Mucosa of gallbladder (tissue), 1 donor: ENCODE measurements around the gene SLC22A23. TPM values are rescaled to one million over a fixed set of nuclear protein-coding genes. Genes with fewer than 3 reads are reported as not detected.

ENCODE experiments used
- DNase-seq: peaks from one replicate; pipeline ENCODE4 v3.0.0-alpha.2; 2020; ENCODE audit warnings: low spot score
- total RNA-seq: library from RNA; stranded (reverse); gene quantifications from one replicate; pipeline ENCODE4 v1.2.1, GENCODE V29; 2021
- donor health status: DM: no; HTN: no; CAD: no.

Gene SLC22A23
- total RNA-seq, 1 donor from 2014 or later = 46.0 TPM

DNA sequence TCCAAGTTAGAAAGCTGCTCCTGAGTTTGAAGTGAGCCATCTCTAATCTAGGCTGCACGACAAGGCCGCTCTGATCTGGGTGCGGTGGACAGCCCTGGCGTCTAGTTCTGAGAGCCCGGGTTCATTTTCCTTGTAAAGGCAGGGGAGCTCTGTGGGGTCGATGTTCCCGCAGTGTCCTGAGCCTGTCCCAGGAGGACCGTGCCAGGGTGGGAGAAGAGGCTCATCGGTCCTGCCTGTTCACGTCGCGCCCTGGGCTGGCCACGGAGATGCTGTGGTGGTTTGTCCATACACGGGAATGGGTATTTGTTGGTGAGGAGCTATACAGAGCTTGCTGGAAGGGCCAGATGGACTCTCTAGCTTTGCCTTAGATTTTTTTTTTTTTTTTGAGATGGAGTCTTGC, 171.1 kb downstream of the SLC22A23 start:
- DNase-seq = no peak

DNA sequence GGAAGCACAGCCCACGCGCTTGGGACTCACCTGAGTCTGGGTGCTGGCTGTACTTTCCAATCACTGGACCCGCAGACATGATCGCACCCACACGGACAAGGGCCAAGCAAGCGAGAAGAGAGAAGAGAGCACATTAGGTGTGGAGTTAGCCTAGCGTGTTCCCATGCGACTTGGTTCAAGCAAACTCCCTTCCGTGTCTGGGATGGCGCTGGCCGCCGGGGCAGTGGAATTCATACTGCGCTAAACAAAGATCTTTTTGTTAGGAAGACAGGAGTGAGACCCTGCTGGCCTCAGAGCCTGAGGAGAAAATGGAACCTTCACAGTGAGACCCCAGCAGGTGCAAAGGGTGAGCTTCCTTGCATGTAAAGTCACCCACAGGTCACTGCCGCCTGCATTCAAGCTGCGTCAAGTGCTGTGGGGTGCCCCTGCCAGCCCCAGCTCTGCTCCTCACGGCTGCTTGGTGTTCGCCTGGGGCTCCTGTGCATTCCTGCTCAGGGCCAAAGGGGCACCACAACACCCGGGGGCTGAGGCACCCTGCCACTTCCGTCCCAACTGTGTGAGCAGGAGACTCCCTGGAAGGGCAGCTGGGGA, 171.7 kb downstream of the SLC22A23 start:
- no peak for DNase-seq

DNA sequence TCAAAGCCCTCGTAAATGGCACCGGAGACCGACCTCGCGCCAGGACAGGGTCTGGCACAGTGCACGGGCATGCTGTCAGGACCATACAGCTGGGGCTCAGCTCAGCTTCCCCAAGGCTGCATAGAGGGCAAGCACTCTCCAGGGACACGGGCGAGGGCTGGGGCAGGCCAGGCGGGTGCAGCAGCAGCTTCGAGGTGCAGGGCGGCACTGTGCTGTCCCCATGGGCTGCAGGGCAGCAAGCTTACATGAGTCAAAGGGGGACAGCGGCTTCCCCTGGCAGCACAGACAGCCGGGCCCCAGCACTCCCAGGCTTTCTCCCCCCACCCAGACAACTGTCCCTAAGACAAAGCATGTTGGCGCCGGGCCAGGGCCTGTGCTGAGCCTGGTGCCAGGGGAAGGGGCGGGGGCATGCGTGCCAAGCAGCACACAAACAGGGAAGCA, 172.4 kb downstream of the SLC22A23 start:
- DNase-seq = no peak

DNA sequence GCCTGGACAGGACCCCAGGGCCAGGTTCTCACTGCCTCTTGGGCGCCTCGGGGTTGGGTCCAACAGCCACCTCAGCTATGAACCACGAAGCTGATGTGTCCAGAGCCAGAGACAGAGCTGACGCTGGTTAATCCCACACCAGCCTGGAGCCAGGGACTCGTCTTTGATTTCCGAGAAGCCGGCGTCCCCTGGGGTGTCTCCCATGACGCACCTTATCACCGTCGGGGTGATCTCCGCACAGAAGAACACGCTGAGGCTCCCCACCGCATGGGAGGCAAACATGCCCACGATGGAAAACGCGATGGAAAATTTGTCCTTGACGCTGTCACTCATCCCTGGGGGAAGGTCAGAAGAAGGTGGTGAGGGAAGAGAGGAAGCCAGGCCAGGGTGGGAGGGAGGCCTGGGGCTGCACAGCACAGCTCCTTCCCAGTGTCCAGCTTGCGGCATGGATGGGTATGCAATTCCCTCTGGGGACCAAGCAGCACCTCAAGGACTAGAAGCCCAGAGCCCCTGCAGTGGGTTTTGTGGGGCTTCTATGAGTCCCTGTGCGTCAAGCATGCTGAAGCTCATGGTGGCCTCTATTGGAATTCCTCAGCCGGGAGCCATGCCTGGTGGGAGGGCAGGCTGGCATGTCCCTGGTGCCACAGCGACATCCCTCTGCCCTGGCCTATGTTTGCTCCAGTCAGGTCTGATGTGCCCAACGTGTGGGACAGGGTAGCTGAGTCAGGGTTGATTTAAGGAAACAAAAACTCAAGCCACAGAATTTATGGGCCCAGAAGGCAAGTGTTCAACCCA, 173.0 kb downstream of the SLC22A23 start:
- DNase-seq = no peak

DNA sequence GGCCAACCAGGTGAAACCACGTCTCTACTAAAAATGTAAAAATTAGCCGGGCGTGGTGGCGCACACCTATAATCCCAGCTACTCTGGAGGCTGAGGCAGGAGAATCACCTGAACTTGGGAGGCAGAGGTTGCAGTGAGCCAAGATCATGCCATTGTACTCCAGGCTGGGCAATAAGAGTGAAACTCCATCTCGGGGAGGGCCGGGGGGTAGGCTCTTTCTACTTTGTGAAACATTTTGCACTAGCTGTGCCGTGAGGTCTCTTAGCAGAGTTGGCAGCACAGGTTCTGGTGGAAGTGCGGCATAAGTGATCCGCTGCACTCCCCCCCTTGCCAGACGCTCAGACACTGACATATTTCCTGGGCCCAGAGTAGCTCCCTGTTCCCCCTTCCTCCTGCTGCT, 173.6 kb downstream of the SLC22A23 start:
- no peak for DNase-seq

DNA sequence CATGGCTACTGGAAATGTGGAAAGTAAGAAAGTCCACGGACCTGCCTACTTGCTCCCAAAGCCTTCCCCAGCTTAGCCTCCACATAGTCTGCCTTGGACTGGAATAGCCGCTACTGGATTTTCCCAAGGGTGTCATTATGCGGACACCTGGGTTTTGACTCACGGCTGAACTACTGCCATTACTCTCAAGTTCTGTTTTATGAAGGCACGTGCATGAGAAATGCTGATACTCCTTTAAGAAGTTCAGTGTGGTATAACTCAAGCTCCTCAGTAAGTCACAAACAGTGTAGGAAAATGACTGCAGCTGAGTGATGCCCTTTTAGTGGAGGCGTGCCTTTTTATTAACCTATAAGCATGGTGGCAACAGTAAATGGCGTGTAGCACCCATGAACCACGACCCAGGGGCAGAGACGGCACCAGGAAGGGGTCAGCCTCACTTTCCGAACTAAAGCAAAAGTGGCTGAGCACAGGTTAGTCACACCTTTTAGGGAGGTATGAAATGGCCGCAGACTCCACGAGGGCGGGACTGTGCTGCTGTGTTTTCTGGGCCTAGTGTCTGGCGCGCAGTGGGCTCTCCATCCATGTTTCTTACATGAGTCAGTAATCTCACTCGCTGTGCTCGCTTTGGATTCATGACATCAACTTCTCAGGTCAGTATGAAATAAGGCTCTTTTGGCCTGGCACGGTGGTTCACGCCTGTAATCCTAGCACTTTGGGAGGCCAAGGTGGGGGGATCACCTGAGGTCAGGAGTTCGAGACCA, 174.2 kb downstream of the SLC22A23 start:
- DNase-seq = no peak

GRCh38 chr6:3281631-3282475, 175.0 kb downstream of the SLC22A23 start:
- no peak for DNase-seq

GRCh38 chr6:3280866-3281465, 175.9 kb downstream of the SLC22A23 start:
- DNase-seq = no peak

DNA sequence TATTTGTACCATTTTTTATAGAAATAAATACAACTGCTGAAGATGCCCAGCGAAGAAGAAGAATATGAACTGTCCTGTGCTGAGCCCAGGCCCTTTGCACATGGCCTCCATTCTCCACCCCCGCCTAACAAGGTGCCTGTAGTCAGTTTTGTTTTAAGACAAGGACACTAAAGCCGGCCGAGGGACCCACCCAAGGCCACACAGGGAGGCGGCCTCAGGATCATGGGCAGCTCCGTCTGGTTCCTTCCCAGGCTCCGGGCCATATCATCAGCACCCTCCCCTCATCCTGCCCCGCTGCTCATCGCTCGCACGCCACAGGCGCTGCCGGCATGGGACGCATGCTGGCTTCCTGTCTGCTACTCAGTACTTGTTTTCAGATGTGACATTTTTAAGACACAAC, 176.8 kb downstream of the SLC22A23 start:
- DNase-seq = no peak

- DNase-seq = no peak
Measured at GRCh38 chr6:3278691-3279090, 178.2 kb downstream of the SLC22A23 start.

DNA sequence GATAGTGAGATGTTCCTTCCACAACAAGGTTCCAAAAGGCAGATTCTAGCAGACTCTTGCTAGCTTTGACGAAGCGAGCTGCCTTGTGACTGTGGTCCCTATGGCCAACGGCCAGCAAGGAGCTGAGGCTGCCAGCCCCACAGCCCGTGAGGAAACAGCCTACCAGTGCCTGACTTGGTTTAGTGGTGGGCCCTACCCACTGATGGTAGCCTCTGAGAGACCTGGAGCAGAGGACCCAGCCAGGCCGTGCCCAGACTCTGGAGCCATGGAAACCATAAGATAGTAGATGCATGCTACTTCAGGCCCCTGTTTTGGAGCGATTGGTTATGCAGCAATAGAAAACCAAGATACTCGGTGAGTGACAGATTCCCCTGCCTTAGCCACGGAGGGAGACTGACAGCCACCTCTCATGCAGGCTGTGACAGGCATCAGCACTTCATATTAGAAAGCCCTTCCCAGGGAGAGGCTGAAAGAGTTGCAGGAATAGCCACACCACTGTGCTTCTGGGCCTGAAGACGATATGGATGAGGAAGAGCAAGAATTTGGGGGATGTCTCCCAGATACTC, 178.9 kb downstream of the SLC22A23 start:
- DNase-seq = no peak

- no peak for DNase-seq
Measured at GRCh38 chr6:3277251-3277650, 179.6 kb downstream of the SLC22A23 start.

- DNase-seq = no peak
Measured at GRCh38 chr6:3276174-3277167, 180.4 kb downstream of the SLC22A23 start.

DNA sequence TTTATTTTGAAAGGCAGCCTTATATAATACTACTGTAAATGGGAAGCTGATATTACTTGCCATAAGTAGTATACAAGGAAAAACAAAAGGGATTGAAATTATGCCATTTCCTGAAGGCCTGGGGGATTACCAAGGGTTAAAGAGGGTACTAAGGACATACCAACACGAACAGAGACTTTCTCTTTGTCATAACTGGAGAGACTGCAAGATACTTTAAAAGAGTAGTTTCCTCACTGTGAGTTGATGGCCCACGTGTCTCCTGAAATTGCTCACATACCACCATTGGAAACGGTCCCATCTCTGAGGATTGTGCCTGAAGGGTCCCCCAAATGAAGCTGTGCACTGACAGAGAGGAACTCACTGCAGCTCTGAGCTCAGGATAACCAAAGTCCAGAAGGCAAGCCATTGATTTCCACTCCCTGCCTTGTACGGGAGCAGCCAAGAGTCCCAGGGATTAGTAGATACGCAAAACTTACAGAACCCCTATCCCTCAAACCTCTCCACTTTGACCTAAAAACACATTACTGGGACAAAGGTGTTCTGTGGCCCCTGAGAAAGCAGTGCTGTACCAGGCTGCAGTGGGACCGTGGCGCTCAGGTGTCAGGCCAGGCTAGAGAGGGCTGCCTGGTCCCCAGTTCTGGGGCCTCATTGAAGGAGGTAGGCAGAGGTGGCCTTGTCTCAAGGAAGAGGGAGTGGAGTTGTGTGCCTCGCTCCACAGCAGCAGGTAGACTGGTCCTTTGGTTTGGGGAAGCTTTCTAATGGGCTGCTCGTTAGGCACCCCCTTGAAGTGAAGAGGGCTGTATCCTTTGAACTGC, 182.9 kb downstream of the SLC22A23 start:
- DNase-seq = no peak

- DNase-seq = no peak
Measured at GRCh38 chr6:3272911-3273547, 183.8 kb downstream of the SLC22A23 start.

DNA sequence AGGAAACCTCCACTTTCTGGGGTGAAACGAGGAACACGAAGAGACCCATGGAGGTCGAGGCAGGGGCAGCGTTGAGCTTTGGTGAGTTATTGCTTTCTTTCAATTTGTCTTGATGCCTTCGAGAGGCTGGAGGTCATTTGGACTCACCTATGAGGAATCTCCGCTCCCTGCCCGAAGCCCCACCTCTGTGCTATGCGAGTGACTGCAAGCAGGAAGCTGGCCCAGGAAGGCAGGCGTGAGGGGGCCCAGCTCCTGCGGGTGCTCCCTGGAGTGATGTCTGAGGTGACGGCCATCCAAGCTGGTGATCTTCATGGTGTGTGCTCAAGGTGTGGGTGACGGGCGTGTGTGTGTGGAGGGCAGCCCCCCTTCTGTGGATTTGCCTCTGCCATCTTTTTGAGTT, 185.1 kb downstream of the SLC22A23 start:
- DNase-seq = no peak

- peak; percentile 66 for DNase-seq
Measured at GRCh38 chr6:3270258-3270657, 186.6 kb downstream of the SLC22A23 start.

DNA sequence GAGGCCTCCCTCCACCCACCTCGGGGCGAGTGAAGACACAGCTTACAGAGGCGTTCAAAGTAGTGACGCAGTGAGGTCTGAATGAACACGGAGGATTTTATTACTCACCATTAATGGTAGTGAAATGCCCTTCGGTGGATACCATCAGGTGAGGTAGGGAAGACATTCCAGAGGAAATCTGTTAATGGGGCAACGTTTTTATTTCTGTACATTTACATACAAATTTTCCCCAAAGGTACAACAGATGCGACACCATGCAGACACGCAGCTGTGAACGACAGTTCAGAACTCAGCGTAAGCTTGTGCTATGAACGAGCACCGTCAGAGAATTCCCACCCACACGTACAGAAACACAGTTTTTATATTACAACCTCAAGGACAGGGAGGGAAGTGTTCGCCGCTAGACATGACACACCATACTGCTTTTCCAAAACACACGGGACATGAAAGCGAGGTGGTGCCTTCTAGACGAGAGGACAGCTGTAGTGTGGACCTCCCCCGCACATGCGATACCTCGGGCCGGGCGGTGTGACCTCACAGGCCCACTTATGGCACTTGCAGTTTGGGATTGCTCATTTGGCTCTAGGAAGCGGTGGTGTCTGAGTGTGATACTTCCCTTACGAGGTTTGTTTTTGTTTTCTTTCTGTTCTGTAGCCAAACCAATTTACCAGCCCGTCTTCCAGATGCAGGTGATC, 187.4 kb downstream of the SLC22A23 start:
- DNase-seq = no peak
